CD4-positive, alpha-beta T cell treated with Interferon gamma for 1 hour (primary cell): Measurements from ENCODE around the gene TUBB.
"Not testable (repeated sequence)": the region's sequence is repeated elsewhere in the genome, so short reads cannot be mapped to it uniquely, and the experiment has no call there.

Experiments
- DNase-seq: peaks from one replicate; pipeline ENCODE4 v3.0.0-alpha.2; 2020

Gene TUBB

DNA sequence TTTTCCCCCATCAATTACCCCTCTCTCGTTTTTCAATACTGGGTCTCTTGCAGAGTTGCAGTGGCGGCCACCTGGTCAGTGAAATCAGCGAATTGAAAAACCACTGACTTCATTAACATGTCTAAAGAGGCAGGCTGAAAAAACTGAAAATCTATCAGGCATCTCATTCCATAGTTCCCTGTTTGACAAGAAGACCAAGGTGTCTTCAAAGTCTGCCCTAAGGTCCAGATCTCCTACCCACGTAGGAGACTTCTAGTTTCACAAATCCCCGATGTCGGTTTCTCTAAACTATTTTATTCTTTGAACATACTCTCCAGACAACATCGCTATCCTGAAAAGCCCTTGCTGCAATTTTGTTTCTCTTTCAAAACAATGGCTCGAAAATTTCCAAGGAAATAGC is 796 bp upstream of the TUBB start:
- no peak for DNase-seq

DNA sequence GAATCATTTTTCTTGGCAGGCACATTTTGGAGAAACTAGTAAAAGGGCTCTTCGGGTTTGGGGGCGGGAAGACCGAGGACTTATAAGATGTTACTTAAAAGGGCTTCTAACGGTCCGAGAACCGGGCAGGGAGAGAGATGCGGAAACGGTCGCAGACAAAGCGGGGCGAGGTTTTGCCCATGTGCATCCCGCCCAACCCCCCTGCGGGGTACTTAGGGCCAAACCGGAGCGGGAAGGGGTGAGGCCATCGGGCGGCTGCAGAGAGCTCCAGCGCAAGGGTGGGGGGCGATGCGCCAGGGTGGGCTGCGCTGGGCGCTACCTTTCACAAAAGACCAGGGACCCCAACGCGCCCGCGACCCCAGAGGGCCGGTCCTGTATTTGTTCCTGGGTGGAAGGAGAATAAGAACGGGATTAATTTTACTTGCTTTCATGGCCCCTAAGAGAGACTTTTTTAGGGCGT is 616 bp downstream of the TUBB start:
- DNase-seq = peak; percentile 60

DNA sequence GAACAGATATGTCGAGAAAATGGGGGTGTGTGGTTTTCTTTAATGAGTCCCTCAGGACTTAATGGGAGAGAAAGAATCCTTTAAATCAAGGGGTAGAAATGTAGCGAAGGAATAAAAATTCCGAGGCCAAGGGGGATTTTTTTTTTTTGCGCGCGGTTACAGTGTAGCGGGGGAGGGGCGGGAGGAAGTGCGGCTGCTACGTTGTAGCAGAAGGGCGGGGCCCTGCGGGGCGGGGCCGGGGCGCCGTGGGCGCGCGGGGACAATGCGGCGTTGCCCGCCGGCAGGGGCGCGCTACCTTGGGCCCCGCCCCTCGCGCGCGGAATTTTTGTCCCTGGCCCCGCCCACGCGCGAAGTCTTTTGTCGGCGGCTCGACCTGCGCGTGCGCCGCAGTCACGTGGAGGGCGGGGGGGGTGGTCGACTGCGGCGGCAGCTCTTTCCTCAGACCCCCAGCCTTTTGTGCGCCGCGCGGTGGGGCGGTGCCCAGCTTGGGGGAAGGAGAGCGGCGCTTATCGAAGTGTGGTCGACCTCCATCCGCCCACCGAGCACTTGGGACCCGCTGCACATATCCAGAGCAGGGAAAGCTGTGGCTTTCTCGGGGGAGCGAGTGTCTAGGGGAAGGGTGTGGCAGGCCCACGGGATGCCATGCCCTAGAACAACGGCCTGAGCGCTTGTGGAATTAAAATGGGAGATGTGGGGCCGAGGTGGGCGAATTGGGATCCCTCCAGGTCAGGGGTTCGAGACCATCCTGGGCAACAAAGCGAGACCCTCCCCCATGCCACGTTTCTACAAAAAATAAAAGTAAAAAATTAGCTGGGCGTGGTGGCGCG is 1.3 kb downstream of the TUBB start:
- DNase-seq = peak; percentile 93

DNA sequence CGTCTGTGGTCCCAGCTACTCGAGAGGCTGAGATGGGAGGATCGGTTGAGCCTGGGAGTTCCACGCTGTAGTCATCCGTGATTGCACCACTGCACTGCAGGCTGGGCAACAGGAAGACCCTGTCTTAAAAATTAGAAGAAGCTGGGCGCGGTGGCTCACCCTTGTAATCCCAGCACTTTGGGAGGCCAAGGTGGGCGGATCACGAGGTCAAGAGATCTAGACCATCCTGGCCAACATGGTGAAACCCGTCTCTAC is 1.8 kb downstream of the TUBB start:
- DNase-seq = peak; percentile 36

DNA sequence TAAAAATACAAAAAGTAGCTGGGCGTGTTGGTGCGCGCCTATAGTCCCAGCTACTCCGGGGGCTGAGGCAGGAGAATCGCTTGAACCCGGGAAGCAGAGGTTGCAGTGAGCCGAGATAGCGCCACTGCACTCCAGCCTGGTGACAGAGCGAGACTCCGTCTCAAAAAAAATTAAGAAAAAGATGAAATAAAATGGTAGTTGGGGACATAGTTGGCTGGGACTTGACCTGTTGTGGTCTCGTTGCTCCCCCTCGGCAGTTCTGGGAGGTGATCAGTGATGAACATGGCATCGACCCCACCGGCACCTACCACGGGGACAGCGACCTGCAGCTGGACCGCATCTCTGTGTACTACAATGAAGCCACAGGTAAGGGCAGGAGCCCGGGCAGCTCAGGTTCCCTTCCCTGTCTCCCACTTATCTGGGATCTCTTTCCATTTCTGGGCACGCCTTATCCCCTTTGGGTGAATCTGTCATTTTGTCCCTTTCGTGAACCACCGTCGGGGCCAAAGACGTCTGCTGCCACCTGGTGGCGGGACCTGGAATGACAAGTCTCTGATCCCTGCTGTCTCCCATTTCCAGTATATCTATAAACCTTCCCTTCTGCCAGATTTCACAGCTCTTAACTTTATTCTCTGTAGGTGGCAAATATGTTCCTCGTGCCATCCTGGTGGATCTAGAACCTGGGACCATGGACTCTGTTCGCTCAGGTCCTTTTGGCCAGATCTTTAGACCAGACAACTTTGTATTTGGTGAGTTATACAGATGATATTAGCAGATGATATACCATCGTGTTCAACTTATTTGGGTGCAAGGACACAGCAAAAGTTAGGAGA is 2.3 kb downstream of the TUBB start:
- DNase-seq = peak; percentile 78

DNA sequence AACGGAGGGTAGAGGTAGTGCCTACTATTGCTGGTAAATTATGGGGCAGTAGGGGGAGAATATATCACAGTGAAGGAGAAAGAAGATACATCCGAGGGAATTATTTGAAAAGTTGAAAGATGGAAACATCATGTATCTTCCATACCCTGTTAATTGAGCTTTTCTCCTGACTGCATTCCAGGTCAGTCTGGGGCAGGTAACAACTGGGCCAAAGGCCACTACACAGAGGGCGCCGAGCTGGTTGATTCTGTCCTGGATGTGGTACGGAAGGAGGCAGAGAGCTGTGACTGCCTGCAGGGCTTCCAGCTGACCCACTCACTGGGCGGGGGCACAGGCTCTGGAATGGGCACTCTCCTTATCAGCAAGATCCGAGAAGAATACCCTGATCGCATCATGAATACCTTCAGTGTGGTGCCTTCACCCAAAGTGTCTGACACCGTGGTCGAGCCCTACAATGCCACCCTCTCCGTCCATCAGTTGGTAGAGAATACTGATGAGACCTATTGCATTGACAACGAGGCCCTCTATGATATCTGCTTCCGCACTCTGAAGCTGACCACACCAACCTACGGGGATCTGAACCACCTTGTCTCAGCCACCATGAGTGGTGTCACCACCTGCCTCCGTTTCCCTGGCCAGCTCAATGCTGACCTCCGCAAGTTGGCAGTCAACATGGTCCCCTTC is 3.1 kb downstream of the TUBB start:
- DNase-seq = not testable (repeated sequence)

DNA sequence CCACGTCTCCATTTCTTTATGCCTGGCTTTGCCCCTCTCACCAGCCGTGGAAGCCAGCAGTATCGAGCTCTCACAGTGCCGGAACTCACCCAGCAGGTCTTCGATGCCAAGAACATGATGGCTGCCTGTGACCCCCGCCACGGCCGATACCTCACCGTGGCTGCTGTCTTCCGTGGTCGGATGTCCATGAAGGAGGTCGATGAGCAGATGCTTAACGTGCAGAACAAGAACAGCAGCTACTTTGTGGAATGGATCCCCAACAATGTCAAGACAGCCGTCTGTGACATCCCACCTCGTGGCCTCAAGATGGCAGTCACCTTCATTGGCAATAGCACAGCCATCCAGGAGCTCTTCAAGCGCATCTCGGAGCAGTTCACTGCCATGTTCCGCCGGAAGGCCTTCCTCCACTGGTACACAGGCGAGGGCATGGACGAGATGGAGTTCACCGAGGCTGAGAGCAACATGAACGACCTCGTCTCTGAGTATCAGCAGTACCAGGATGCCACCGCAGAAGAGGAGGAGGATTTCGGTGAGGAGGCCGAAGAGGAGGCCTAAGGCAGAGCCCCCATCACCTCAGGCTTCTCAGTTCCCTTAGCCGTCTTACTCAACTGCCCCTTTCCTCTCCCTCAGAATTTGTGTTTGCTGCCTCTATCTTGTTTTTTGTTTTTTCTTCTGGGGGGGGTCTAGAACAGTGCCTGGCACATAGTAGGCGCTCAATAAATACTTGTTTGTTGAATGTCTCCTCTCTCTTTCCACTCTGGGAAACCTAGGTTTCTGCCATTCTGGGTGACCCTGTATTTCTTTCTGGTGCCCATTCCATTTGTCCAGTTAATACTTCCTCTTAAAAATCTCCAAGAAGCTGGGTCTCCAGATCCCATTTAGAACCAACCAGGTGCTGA is 3.9 kb downstream of the TUBB start:
- not testable (repeated sequence) for DNase-seq

DNA sequence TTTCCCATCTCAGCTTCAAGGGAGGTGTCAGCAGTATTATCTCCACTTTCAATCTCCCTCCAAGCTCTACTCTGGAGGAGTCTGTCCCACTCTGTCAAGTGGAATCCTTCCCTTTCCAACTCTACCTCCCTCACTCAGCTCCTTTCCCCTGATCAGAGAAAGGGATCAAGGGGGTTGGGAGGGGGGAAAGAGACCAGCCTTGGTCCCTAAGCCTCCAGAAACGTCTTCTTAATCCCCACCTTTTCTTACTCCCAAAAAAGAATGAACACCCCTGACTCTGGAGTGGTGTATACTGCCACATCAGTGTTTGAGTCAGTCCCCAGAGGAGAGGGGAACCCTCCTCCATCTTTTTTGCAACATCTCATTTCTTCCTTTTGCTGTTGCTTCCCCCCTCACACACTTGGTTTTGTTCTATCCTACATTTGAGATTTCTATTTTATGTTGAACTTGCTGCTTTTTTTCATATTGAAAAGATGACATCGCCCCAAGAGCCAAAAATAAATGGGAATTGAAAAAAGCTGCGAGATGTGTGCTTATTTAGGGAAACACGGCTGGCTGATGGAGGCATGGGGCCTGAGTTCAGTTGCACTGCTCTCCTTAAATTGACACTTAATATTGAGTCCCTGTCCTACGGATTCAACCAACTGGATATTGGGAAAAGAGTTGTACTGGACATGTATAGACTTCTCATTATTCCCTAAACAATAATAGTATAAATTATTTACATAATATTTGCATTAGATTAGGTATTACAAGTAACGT is 4.9 kb downstream of the TUBB start:
- DNase-seq = no peak

DNA sequence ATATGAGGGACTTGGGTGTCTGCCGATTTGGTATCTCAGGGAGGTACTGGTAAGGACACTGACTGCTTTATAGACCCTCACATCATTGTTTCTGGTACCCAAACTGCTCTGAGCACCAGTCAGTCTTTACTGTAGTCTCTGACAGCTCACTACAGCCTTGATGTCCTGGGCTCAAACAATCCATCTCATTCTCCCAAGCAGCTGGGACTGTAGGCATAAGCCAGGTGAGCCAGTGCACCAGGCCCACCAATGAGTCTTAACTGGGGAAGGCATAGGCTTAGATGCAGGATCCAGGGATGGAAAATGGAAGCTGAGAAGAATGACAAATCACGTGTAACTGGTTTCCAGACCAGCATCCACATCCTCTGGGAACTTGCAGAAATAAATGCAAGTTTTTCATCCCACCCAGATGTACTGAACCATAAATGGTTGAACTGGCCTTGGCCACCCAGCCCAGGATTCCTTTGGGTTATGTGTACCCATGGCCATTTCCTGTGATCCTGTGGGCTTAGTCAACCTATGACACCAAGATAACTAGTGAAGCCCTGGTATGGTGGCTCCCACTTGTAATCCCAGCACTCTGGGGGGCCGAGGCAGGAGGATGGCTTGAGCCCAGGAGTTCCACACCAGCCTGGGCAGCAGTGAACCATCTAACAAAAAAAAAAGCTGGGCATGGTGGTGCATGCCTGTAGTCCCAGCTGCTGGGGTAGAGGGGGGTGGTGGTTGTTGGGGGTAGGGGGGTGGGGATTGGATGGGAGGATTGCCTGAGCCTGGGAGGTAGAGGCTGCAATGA is 5.8 kb downstream of the TUBB start:
- no peak for DNase-seq

DNA sequence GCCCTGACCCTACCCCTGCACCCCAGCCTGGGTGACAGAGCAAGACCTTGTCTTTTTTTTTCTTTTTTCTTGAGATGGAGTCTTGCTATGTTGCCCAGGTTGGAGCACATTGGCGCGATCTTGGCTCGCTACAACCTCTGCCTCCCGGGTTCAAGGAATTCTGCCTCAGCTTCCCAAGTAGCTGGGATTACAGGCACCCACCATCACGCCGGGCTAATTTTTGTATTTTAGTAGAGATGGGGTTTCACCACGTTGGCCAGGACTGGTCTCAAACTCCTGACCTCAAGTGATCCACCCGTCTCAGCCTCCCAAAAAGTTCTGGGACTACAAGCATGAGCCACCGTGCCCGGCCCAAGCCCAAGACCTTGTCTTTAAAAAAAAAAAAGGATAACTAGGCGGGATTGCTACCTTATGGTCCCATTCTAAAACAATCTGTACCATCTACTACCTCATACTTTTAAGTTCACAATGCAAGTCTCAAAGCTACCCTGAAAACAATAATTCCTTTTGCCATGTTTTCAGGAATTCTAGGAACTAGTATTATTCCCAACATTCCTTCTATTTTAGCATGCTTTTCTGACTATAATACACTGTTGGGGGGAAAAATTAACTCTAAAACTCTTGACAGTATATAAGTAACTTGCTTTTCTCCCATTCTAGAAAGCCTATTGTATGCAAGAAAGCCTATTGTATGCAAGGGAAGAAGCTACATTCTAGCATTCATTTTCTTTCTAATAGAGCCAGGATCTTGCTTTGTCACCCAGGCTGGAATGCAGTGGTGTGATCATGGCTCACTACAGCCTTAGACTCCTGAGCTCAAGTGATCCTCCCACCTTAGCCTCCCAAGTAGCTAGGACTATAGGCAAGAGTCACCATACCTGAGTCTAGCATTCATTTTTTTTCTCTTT is 6.6 kb downstream of the TUBB start:
- no peak for DNase-seq

DNA sequence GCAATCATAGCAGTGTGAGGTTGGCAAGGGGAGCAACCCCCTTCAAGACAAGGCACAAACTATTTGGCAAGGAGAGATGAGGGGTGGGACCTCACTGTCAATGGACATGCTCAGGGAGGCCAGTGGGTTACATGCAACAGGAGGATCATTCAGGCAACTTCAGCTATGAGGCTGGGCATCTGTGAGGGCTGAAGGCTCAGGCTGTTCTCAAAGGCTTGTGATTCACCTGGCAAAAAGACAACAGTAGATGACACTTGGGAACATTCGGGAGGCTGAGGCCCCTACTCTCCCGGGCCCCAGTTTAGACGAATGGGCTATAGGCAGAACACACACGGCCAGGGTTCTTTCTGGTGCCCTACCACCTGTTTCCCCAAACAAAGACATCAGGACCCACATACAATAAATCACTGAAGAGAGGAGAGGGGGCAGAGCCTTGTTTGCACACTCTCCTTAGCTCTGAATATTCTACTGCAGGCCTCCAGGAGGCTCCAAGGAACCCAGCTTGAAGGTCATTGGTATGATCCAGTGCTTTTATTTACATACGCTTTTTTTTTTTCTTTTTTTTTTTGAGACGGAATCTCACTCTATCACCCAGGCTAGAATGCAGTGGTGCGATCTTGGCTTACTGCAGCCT is 7.9 kb downstream of the TUBB start:
- DNase-seq = no peak

DNA sequence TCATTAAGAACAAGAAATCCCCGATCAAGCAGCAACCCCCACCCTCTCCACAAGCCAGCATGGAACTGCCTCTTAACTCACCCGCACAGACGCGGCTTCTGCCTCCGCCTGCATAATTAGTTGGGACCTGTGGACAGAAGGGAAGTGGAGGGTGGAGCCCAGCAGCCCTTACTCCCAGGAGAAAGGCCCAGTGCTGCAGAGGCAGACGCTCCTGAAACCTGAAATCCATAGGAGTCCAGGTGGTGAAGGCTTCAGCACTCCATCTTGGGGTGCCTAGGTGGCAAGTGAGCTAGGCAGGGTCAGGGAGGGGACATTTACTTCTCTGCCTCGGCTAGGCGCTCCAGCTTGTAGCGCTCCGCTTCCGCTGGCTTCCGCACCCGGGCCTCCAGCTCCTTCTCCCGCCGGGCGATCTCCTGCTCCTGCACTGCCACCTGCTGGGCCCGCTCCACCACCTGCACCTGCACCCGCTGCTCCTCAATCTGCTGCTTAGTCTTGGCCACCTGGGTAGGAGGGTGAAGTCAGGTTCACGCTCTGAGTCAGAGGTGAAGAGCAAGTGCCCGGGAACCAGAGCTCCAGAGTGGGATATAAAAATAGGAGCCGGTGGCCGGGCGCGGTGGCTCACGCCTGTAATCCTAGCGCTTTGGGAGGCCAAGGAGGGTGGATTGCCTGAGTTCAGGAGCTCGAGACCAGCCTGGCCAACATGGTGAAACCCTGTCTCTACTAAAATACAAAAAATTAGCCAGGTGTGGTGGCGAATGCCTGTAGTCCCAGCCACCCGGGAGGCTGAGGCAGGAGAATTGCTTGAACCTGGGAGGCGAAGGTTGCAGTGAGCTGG is 10.7 kb downstream of the TUBB start:
- peak; percentile 84 for DNase-seq

DNA sequence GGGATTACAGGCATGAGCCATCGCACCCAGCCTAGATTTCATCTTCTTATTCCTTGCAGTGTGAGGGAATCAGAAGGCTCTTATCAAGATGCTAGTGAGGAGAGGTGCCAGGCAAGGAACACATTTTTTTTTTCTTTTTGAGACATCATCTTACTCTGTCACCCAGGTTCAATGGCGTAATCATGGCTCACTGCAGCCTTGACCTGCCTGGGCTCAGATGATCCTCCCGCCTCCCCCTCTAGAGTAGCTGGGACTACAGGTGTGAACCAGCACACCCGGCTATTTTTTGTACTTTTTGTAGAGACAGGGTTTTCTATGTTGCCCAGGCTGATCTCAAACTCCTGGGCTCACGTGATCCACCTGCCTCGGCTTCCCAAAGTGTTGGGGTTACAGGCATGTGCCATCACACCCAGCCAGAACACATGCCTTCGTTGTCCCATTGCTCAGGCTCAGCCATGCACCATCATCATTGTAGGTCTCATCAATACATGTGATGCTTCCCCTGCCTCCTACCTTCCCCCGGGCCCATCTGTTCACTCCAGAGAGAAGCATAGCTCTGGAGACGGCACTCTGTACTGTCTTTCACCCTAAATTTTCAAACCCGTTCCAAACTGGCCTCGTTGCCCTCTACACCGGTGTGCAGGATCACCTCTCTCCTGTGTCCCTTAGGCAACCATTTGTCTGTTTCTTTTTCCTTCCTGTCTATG is 12.2 kb downstream of the TUBB start:
- no peak for DNase-seq

DNA sequence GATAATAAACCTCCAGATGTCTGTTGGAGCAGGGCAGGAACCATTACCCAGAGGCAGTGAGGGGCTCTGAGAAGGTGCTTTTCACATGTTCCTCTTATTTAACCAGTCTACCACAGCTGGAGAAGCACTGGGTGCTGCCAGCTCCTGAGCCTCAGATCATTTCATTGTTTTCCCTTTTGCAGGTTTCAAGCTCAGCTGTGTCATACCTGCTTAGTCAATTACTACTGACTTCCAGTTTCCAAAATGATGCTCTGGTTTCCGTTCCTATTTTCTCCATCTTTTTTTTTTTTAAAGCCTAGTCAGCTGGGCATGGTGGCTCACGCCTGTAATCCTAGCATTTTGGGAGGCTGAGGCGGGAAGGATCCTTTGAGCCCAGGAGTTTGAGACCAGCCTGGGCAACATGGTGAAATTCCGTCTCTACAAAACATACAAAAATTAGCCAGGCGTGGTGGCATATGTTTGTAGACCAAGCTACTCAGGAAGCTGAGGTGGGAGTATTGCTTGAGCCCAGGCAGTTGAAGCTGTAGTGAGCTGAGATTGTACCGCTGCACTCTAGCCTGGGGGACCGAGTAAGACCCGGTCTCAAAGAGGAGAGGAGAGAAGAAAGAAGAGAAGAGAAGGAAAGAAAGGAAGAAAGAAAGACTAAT is 15.6 kb downstream of the TUBB start:
- DNase-seq = no peak

DNA sequence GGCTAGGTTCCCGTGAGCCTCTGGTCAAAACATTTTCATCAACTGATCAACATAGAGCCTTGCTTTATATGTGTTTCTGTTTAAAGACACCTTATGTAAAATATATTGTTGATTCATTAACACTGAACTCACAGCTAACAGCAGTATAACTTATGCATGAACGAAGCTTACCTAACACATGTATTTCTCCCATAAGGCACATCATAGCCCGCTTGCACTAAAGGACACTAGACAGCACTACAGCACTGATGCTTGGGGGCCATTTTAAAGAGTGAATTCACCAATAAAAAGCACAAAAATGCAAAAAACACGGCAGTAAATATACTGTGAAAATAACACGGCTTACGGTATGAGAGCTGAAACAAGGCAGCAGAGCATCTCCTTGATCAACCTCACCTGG is 18.4 kb downstream of the TUBB start:
- DNase-seq = no peak

DNA sequence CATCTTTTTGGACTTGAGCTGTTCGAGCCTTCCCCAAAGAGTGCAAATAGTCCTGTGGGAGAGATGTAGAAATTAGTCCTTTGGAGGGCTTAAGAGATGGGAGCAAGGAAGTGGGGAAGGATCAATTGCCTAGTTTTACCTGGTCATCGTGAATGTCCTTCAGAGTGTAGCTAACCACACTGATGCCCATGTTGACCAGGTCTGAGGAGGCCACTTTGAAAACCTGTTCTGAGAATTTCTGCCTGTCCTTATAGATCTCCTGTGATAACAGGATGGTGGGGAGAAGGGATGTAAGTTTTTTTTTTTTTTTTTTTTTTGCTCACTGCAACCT is 20.4 kb downstream of the TUBB start:
- no peak for DNase-seq

DNA sequence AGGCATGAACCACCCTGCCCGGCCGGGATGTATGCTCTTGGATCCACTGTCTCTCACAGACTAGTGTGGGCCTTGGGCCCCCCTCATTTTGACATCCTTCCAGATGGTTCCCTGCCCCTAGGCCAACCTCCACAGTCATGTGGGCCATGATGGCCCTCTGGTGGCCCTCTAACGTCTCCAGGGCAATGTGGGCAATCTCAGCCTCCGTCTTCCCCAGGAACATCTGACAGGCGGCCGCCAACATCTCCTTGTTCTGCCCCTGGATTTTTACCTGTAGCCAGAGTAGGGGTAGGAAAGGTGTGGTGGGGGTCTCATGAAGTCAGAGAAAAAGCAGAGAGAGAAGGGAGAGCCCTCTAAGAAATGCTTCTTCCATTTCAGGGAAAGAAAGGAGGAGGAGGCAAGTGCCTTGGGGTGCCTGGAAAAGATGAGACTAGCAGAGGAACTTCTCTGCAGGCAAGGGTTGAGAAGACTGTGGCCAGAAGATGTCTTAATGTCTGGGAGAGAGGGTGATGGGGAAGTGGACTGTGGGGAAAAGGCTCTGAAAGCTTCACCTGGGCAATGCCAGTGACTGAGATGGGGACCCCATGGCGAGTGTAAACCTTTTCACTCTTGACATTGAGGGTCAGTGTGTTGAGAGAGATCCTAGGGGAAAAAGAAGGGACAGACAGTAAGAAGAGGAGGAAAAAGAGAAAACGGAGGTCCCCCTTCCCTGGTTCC is 21.1 kb downstream of the TUBB start:
- no peak for DNase-seq
